HG03571 (cell line): ENCODE measurements around the gene IL26.

Source experiments
- ATAC-seq: cut with Tn5 transposase; IDR thresholded peaks from one replicate; pipeline ENCODE4 v1.9.1; 2021; ENCODE audit not compliant: unreplicated experiment

IL26 gene

GRCh38 chr12:68225576-68226476, at the start of gene IL26:
Gene IL26, minus strand, starts transcription at chr12:68225810. Its CDS starts 54 bp downstream, at chr12:68225756.
- no peak for ATAC-seq

GRCh38 chr12:68272732-68273131, 47.1 kb upstream of the IL26 start:
- no peak for ATAC-seq

- no peak for ATAC-seq
These were observed 45.7 kb upstream of the IL26 start for GRCh38 chr12:68271346-68271745.

- ATAC-seq, result no peak
These were observed 44.7 kb upstream of the IL26 start for GRCh38 chr12:68270358-68270757.

GRCh38 chr12:68269779-68270178, 44.2 kb upstream of the IL26 start:
- ATAC-seq, result no peak

GRCh38 chr12:68268967-68269366, 43.4 kb upstream of the IL26 start:
- ATAC-seq, result no peak

- ATAC-seq, result no peak
These were observed 42.3 kb upstream of the IL26 start for GRCh38 chr12:68267892-68268396.

GRCh38 chr12:68264857-68265256, 39.2 kb upstream of the IL26 start:
- no peak for ATAC-seq

GRCh38 chr12:68264158-68264855, 38.7 kb upstream of the IL26 start:
- ATAC-seq, result no peak

GRCh38 chr12:68263366-68263765, 37.8 kb upstream of the IL26 start:
- no peak for ATAC-seq

- ATAC-seq, result no peak
These were observed 36.3 kb upstream of the IL26 start for GRCh38 chr12:68261896-68262295.

- ATAC-seq, result no peak
These were observed 34.5 kb upstream of the IL26 start for GRCh38 chr12:68260153-68260552.

GRCh38 chr12:68259318-68259940, 33.8 kb upstream of the IL26 start:
- ATAC-seq, result no peak

GRCh38 chr12:68253504-68253903, 27.9 kb upstream of the IL26 start, which contains the start of gene IL22:
Gene IL22, minus strand, starts transcription at chr12:68253604. Its CDS starts 156 bp downstream, at chr12:68253448.
- no peak for ATAC-seq

- ATAC-seq, result no peak
These were observed 26.5 kb upstream of the IL26 start for GRCh38 chr12:68252077-68252476.

- ATAC-seq, result no peak
These were observed 24.8 kb upstream of the IL26 start for GRCh38 chr12:68250454-68250853.

- no peak for ATAC-seq
These were observed 22.2 kb upstream of the IL26 start for GRCh38 chr12:68247785-68248184.

GRCh38 chr12:68246350-68246749, 20.7 kb upstream of the IL26 start:
- ATAC-seq, result no peak

GRCh38 chr12:68245180-68246021, 19.8 kb upstream of the IL26 start:
- no peak for ATAC-seq

- no peak for ATAC-seq
These were observed 17.2 kb upstream of the IL26 start for GRCh38 chr12:68242777-68243176.

- ATAC-seq, result peak; percentile 96
These were observed 15.4 kb upstream of the IL26 start for GRCh38 chr12:68240975-68241374.
